Upper lobe of right lung (tissue), 1 donor: Measurements from ENCODE around the gene TP63. TPM values are rescaled to one million over a fixed set of nuclear protein-coding genes. Genes with fewer than 3 reads are reported as not detected.

Experiments
- ATAC-seq: fragments of 200-7000 bp; cut with Tn5 transposase; one replicate; pipeline ENCODE4 v1.9.1; 2020; ENCODE audit warnings: mild to moderate bottlenecking, moderate library complexity
- DNase-seq: peaks from one replicate; pipeline ENCODE4 v3.0.0-alpha.2; 2020
- H3K27ac ChIP-seq: fragments of 200-600 bp; one replicate; pipeline ENCODE4 v1.8.0; 2022
- H3K27me3 ChIP-seq: fragments of 200-600 bp; one replicate; pipeline ENCODE4 v1.8.0; 2022; ENCODE audit warnings: mild to moderate bottlenecking
- H3K36me3 ChIP-seq: fragments of 200-600 bp; one replicate; pipeline ENCODE4 v1.8.0; 2022
- H3K4me1 ChIP-seq: fragments of 200-600 bp; one replicate; pipeline ENCODE4 v1.8.0; 2022
- H3K4me3 ChIP-seq: fragments of 200-600 bp; one replicate; pipeline ENCODE4 v1.8.0; 2022; ENCODE audit warnings: mild to moderate bottlenecking
- H3K9me3 ChIP-seq: fragments of 200-600 bp; one replicate; pipeline ENCODE4 v1.8.0; 2022
- CTCF ChIP-seq: fragments of 200-600 bp; IDR thresholded peaks from one replicate; pipeline ENCODE4 v1.8.0; 2022; ENCODE audit warnings: antibody characterized with exemption
- intact Hi-C: fragments of 100-400 bp; cut with DNase I; formaldehyde crosslinking; loops from one replicate; pipeline ENCODE4 v1.11.0; 2022
- total RNA-seq: library from RNA; stranded (reverse); fragmentation: NEBNext Ultra II Directional; extraction: Animal tissue kit (Norgen Biotek cat#: 25700); gene quantifications from one replicate; pipeline ENCODE4 v1.2.1, GENCODE V29; 2021
- donor health status: DM: no; HTN: yes; CAD: no; lungs with severe emphysema.

The TP63 gene
- total RNA-seq, 1 donor from 2014 or later, result 1.3 TPM

- DNase-seq (no peak), ATAC-seq (no peak)
- Histone ChIP-seq H3K9me3 (no peaks in the 10 kb centered on the region), H3K36me3 (no peaks in the 10 kb centered on the region), H3K4me3 (no peak overlapping the region), H3K4me1 (no peaks in the 10 kb centered on the region), H3K27me3 (no peaks in the 10 kb centered on the region), H3K27ac (no peak overlapping the region)
- intact Hi-C loops, result no loop called here
- no peak for TF ChIP-seq CTCF
Observed at GRCh38 chr3:189820365-189820720, 189.2 kb downstream of the TP63 start.

DNA sequence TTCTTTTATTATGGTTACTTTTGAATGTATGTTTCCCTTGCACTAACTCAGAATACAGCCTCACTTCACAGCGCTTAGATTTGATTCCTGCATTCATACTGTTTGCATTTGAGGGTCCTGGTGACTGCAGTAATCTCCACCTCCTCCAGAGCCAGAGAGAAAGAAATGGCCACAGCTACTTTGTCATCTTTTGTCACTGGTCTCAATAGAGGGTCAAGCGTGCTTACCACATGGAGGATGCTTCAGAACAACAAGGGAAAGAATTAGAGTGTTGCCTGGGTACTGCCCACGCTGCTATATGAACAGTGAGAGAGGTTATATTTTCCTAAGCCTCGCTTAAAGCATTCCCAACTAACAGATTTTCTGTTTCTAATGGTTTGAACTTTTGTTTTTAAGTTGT, 190.1 kb downstream of the TP63 start:
- Histone ChIP-seq H3K4me1 (no peaks in the 10 kb centered on the region), H3K9me3 (no peaks in the 10 kb centered on the region), H3K27ac (no peak overlapping the region), H3K4me3 (no peak overlapping the region), H3K36me3 (no peaks in the 10 kb centered on the region), H3K27me3 (no peaks in the 10 kb centered on the region)
- intact Hi-C loops, result no loop called here
- DNase-seq (no peak), ATAC-seq (no peak)
- TF ChIP-seq CTCF, result no peak

DNA sequence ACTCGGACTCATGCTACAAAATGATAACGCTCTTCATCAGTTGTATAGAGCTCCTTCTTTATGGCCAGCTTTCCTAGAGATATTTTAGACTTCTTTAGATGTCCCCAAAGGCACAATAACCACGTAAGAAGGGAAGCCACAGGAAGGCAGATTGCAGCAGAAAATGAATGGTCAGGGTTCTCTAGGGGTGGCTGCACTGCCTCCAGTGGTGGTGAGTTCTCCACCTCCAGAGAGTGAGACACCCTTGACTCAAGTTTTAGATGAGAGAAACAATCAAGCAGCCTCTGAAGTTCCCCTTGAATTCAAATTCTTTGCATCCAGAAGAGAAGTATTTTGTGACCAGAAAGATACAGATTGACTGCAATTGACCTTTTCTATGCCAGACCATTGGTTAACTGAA, 191.5 kb downstream of the TP63 start:
- no peak for ATAC-seq
- no peaks in the 10 kb centered on the region for H3K4me1 ChIP-seq
- no peak for TF ChIP-seq CTCF

GRCh38 chr3:189824629-189825312, 193.6 kb downstream of the TP63 start:
- Histone ChIP-seq H3K36me3 (no peaks in the 10 kb centered on the region), H3K9me3 (no peaks in the 10 kb centered on the region), H3K4me3 (no peak overlapping the region), H3K27ac (no peak overlapping the region), H3K27me3 (no peaks in the 10 kb centered on the region), H3K4me1 (no peaks in the 10 kb centered on the region)
- DNase-seq (no peak), ATAC-seq (no peak)
- no peak for TF ChIP-seq CTCF
- intact Hi-C loops, result no loop called here

More for the DNA sequence above, 191.5 kb downstream of the TP63 start:
- no peak overlapping the region for H3K27ac ChIP-seq
- DNase-seq, result no peak
- intact Hi-C loops, result no loop called here
- H3K9me3 ChIP-seq, result no peaks in the 10 kb centered on the region
- H3K27me3 ChIP-seq, result no peaks in the 10 kb centered on the region
- H3K4me3 ChIP-seq, result no peak overlapping the region
- no peaks in the 10 kb centered on the region for H3K36me3 ChIP-seq

- DNase-seq (no peak), ATAC-seq (no peak)
- H3K36me3 ChIP-seq, result no peaks in the 10 kb centered on the region
- TF ChIP-seq CTCF, result no peak
- intact Hi-C loops, result no loop called here
- H3K4me3 ChIP-seq, result no peak overlapping the region
- no peaks in the 10 kb centered on the region for H3K9me3 ChIP-seq
- H3K27me3 ChIP-seq, result no peaks in the 10 kb centered on the region
- H3K4me1 ChIP-seq, result no peaks in the 10 kb centered on the region
- no peak overlapping the region for H3K27ac ChIP-seq
Observed at GRCh38 chr3:189826566-189826965, 195.4 kb downstream of the TP63 start.

DNA sequence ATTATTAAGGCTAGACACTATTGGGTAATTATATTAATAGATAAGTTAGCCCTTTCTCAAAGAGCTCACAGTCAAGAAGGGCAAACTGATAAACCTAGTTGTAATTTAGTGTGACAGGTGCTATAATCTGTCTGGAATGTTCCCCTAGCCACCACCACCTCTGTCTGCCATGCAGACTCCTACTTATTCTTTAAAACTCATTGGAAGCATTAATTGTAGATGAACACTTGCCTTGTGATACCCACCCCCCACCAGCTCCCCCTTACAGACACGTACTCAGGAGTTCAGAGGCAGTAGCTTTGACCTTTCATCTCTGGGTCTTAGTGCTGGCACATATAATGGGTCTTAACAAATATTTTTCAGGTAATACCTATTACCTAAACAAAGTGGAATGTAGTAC, 195.9 kb downstream of the TP63 start:
- ATAC-seq, result no peak
- no peak overlapping the region for H3K4me3 ChIP-seq
- H3K36me3 ChIP-seq, result no peaks in the 10 kb centered on the region
- intact Hi-C loops, result no loop called here
- no peak overlapping the region for H3K27ac ChIP-seq
- DNase-seq, result no peak
- H3K9me3 ChIP-seq, result no peaks in the 10 kb centered on the region
- no peak for TF ChIP-seq CTCF
- no peaks in the 10 kb centered on the region for H3K4me1 ChIP-seq
- H3K27me3 ChIP-seq, result no peaks in the 10 kb centered on the region
